Endothelial cell of umbilical vein (primary cell): ENCODE data around the gene FAM222A. TPM values are rescaled to one million over a fixed set of nuclear protein-coding genes. Genes with fewer than 3 reads are reported as not detected.

Experiments
- BruUV-seq: library from RNA; stranded (reverse); fragments of 400-500 nt; replicated peaks from 2 replicates; lab custom pipeline; 2021; lab: Mats Ljungman, UMichigan
- CTCF ChIA-PET: fragments of 300-600, 350-600 bp; sonication (Branson Sonifier 250); formaldehyde crosslinking; loops from one replicate; lab custom pipeline; 2021; ENCODE audit warnings: antibody characterized with exemption, inconsistent platforms; lab: Charles Lee
- POLR2A ChIA-PET: fragments of 300-600, 350-600 bp; sonication (Branson Sonifier 250); formaldehyde crosslinking; loops from one replicate; lab custom pipeline; 2021; ENCODE audit warnings: antibody characterized with exemption, inconsistent platforms; lab: Charles Lee
- DNase-seq: peaks from one replicate; pipeline ENCODE4 v3.0.0-alpha.2; 2011; ENCODE audit warnings: low read depth, low spot score
- FAIRE-seq: peaks from 2 replicates; lab custom pipeline; 2011; peaks lifted over from hg19 to GRCh38; lab: Jason Lieb, UNC
- H2AFZ ChIP-seq: 2 replicates; pipeline ENCODE4 v1.6.0; 2012; ENCODE audit warnings: low read depth, low read length, control low read depth, inconsistent platforms
- H3K27ac ChIP-seq: 2 replicates; pipeline ENCODE4 v1.5.1; 2011; ENCODE audit warnings: low read depth, mild to moderate bottlenecking, control low read depth, low read length, moderate library complexity; ENCODE audit not compliant: insufficient read depth
- H3K27me3 ChIP-seq, 2 experiments: 2 replicates each; pipeline versions ENCODE4 v1.6.0 to v1.6.1; 2011; ENCODE audit warnings: low read length in 2 of 2, mixed read lengths in 1 of 2; ENCODE audit not compliant: control insufficient read depth in 2 of 2, insufficient read depth in 2 of 2
- H3K36me3 ChIP-seq, 2 experiments: 2 replicates in 1 of 2; 3 replicates in 1 of 2; pipeline ENCODE4 v1.5.1; 2011; ENCODE audit warnings: low read length in 2 of 2, mild to moderate bottlenecking in 1 of 2, moderate library complexity in 1 of 2; ENCODE audit not compliant: control insufficient read depth in 2 of 2, insufficient read depth in 2 of 2; ENCODE audit errors: extremely low read depth in 1 of 2
- H3K4me1 ChIP-seq: 3 replicates; pipeline ENCODE4 v1.5.1; 2011; ENCODE audit warnings: mild to moderate bottlenecking, low read length; ENCODE audit not compliant: control insufficient read depth, insufficient read depth; ENCODE audit errors: extremely low read depth
- H3K4me2 ChIP-seq: 2 replicates; pipeline ENCODE4 v1.6.1; 2011; ENCODE audit warnings: low read length, control low read depth, mixed read lengths; ENCODE audit not compliant: insufficient read depth
- H3K4me3 ChIP-seq, 3 experiments: fragments of 200-600 bp in 1 of 3; sonication (generic), shearing (Covaris generic) in 1 of 3; replicated peaks in 1 of 3; 2 replicates each; pipeline ENCODE4 v1.5.1; 2011 to 2016; ENCODE audit warnings: control low read depth in 3 of 3, low read length in 3 of 3, mild to moderate bottlenecking in 2 of 3, inconsistent platforms in 1 of 3, low read depth in 1 of 3, moderate library complexity in 1 of 3; ENCODE audit not compliant: insufficient read depth in 1 of 3
- H3K79me2 ChIP-seq: 2 replicates; pipeline ENCODE4 v1.6.0; 2012; ENCODE audit warnings: low read length, inconsistent platforms; ENCODE audit not compliant: control insufficient read depth, insufficient read depth
- H3K9ac ChIP-seq: replicated peaks from 2 replicates; pipeline ENCODE3; 2011; ENCODE audit warnings: low read length, control low read depth; ENCODE audit not compliant: insufficient read depth; ENCODE audit errors: extremely low read depth
- H3K9me1 ChIP-seq: replicated peaks from 3 replicates; pipeline ENCODE4 v1.6.0; 2011; ENCODE audit warnings: mild to moderate bottlenecking, low read length; ENCODE audit not compliant: control insufficient read depth, insufficient read depth; ENCODE audit errors: extremely low read depth
- H3K9me3 ChIP-seq: replicated peaks from 2 replicates; pipeline ENCODE4 v1.5.1; 2012; ENCODE audit warnings: low read length, inconsistent platforms; ENCODE audit not compliant: control insufficient read depth, insufficient read depth
- H4K20me1 ChIP-seq: replicated peaks from 2 replicates; pipeline ENCODE3; 2011; ENCODE audit warnings: mild to moderate bottlenecking, low read length; ENCODE audit not compliant: control insufficient read depth, insufficient read depth; ENCODE audit errors: extremely low read depth
- CTCF ChIP-seq, 2 donors: IDR thresholded peaks; 1 replicate in 1 of 2; 2 replicates in 1 of 2; pipeline ENCODE4 v1.5.1; 2011; ENCODE audit warnings: low read length in 2 of 2, mild to moderate bottlenecking in 2 of 2, moderate library complexity in 2 of 2, control low read depth in 1 of 2, inconsistent platforms in 1 of 2, low read depth in 1 of 2; ENCODE audit not compliant: insufficient read depth in 1 of 2; ENCODE audit errors: extremely low read depth in 1 of 2
- EZH2 ChIP-seq: IDR thresholded peaks from 2 replicates; pipeline ENCODE4 v1.6.1; 2012; ENCODE audit warnings: borderline replicate concordance, low read depth, mild to moderate bottlenecking, moderate library complexity, low read length, inconsistent platforms; ENCODE audit not compliant: severe bottlenecking
- FOS ChIP-seq: IDR thresholded peaks from 2 replicates; pipeline ENCODE4 v1.6.1; 2011; ENCODE audit warnings: mild to moderate bottlenecking, low read length, moderate library complexity, borderline replicate concordance; ENCODE audit not compliant: insufficient read depth
- GATA2 ChIP-seq: IDR thresholded peaks from 2 replicates; pipeline ENCODE4 v1.7.0; 2011; ENCODE audit warnings: low read depth, mild to moderate bottlenecking, moderate library complexity, mixed read lengths, low read length; ENCODE audit not compliant: insufficient read length, insufficient read depth
- JUN ChIP-seq: IDR thresholded peaks from 2 replicates; pipeline ENCODE4 v1.6.1; 2011; ENCODE audit warnings: borderline replicate concordance, low read depth; ENCODE audit not compliant: insufficient read length, insufficient read depth
- MAX ChIP-seq: IDR thresholded peaks from 2 replicates; pipeline ENCODE4 v1.6.1; 2011; ENCODE audit not compliant: insufficient read depth, insufficient read length
- MYC ChIP-seq: IDR thresholded peaks from one replicate; pipeline ENCODE4 v1.6.1; 2011; ENCODE audit warnings: mild to moderate bottlenecking, low read depth, low read length
- POLR2A ChIP-seq: IDR thresholded peaks from 2 replicates; pipeline ENCODE4 v1.6.1; 2012; ENCODE audit warnings: low read depth, mild to moderate bottlenecking, control low read depth, low read length
- POLR2AphosphoS5 ChIP-seq: IDR thresholded peaks from 2 replicates; pipeline ENCODE4 v1.6.1; 2012; ENCODE audit warnings: low read depth, mild to moderate bottlenecking, control low read depth, low read length, moderate library complexity; ENCODE audit not compliant: insufficient read depth
- dilution Hi-C: fragments of 300-500 bp; cut with MboI; formaldehyde crosslinking; loops from one replicate; pipeline ENCODE4 v1.15.0; 2019; ENCODE audit warnings: low sequenced_read_pairs; ENCODE audit not compliant: extremely low pct_ligation_motif_present
- intact Hi-C: fragments of 100-400 bp; cut with micrococcal nuclease; formaldehyde crosslinking; loops from one replicate; pipeline ENCODE4 v1.10.0; 2022
- polyA plus RNA-seq, 4 experiments: library from polyadenylated mRNA; depleted of rRNA in 3 of 4; stranded (reverse) in 3 of 4; unstranded in 1 of 4; fragments of >200 nt; gene quantifications; 2 replicates each; pipeline versions ENCODE4 v1.2.1 to v1.2.3, GENCODE V29; 2011 to 2012; ENCODE audit warnings: missing spikeins in 1 of 4
- total RNA-seq: library from RNA; stranded (reverse); gene quantifications from 2 replicates; pipeline ENCODE4 v1.2.3, GENCODE V29; 2021

The FAM222A gene
- total and polyA plus RNA-seq, 2 donors (not counting 3 experiments of a cell fraction or from before 2014, with no cell fraction given): 0.62 to 1.7 TPM

DNA sequence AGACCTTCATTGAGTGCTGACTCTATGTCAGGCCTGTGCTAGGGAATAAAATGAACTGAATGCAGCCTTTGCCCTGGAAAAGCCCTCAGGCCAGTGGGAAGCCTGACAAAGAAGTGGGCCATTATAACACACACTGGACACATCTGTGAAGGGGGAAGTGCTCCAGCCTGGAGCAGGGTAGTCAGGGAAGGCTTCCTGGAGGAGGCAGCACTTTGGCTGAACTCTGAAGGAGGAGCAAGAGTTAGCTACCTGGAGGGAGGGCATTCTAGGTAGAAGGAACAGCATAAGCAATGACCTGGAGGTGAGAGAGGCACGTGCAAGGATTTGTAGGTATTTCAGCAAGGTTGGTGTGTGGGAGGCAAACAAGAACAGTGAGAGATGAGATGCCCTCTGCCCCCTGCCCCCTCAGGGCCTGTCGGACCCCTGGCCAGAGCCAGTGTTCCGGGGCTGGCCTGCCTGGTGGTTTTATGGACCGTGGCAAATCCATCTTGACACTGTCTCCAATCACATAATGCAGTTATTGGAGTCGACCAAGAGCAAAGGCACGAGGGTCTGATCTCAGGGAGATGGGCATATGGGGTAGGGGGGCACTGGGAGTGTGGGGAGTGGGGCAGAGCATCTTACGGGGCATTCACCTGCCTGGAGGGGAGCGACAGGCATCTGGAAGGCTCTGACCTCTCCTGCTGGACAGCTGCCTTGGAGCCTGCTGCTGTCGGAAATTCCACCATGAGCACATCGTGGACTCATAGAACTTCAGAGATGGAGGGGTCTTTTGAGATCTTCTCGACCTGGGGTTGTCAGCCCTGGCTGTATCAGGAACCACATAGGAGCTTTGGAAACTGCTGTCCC is 2.7 kb upstream of the FAM222A start:
- no peak for FAIRE-seq

More for the DNA sequence above, 2.7 kb upstream of the FAM222A start:
- ChIA-PET POLR2A (no interaction called here), CTCF (interaction anchor here (1.3 kb wide), 1 partner anchor 283 kb away, joined by 3 read pairs; no protein-coding TSS in a partner anchor)
- H3K4me3 ChIP-seq: no peak overlapping the region
- H3K9ac ChIP-seq: no peak overlapping the region
- H3K4me2 ChIP-seq: no peak overlapping the region
- TF ChIP-seq EZH2 (no peak), MAX (no peak), FOS (no peak), JUN (no peak), POLR2AphosphoS5 (no peak), MYC (no peak), POLR2A (no peak), CTCF (IDR thresholded peaks at IDR 0.05; ENCODE audit: extremely low read depth in 1 of 2, insufficient read depth in 1 of 2, low read depth in 1 of 2, low read length in 2 of 2) (no peak), GATA2 (no peak)
- H2AFZ ChIP-seq: no peak overlapping the region
- no peaks in the 10 kb centered on the region for H3K9me1 ChIP-seq
- intact Hi-C loops: loop anchor here (5.0 to 10.0 kb wide), 2 partner anchors 114 to 136 kb away; partner anchors contain the start of genes MMAB and MVK
- no TSS peak for BruUV-seq
- dilution Hi-C loops: no loop called here
- H3K9me3 ChIP-seq: no peaks in the 10 kb centered on the region
- no peaks in the 10 kb centered on the region for H3K4me1 ChIP-seq
- no peaks in the 10 kb centered on the region for H4K20me1 ChIP-seq
- no peaks in the 10 kb centered on the region for H3K79me2 ChIP-seq
- no peaks in the 10 kb centered on the region for H3K36me3 ChIP-seq
- no peak overlapping the region for H3K27ac ChIP-seq
- DNase-seq: no peak
- H3K27me3 ChIP-seq: peaks cover 17 to 21% of the 10 kb centered on the region in 2 experiments
